Endothelial cell of umbilical vein (primary cell): ENCODE measurements around the gene AGFG1. TPM values are rescaled to one million over a fixed set of nuclear protein-coding genes. Genes with fewer than 3 reads are reported as not detected.

Experiments used
- BruUV-seq: library from RNA; stranded (reverse); fragments of 400-500 nt; replicated peaks from 2 replicates; lab custom pipeline; 2021; lab: Mats Ljungman, UMichigan
- CTCF ChIA-PET: fragments of 300-600, 350-600 bp; sonication (Branson Sonifier 250); formaldehyde crosslinking; loops from one replicate; lab custom pipeline; 2021; ENCODE audit warnings: antibody characterized with exemption, inconsistent platforms; lab: Charles Lee
- POLR2A ChIA-PET: fragments of 300-600, 350-600 bp; sonication (Branson Sonifier 250); formaldehyde crosslinking; loops from one replicate; lab custom pipeline; 2021; ENCODE audit warnings: antibody characterized with exemption, inconsistent platforms; lab: Charles Lee
- DNase-seq: peaks from one replicate; pipeline ENCODE4 v3.0.0-alpha.2; 2011; ENCODE audit warnings: low read depth, low spot score
- FAIRE-seq: peaks from 2 replicates; lab custom pipeline; 2011; peaks lifted over from hg19 to GRCh38; lab: Jason Lieb, UNC
- H2AFZ ChIP-seq: 2 replicates; pipeline ENCODE4 v1.6.0; 2012; ENCODE audit warnings: low read depth, low read length, control low read depth, inconsistent platforms
- H3K27ac ChIP-seq: 2 replicates; pipeline ENCODE4 v1.5.1; 2011; ENCODE audit warnings: low read depth, mild to moderate bottlenecking, control low read depth, low read length, moderate library complexity; ENCODE audit not compliant: insufficient read depth
- H3K27me3 ChIP-seq, 2 experiments: 2 replicates each; pipeline versions ENCODE4 v1.6.0 to v1.6.1; 2011; ENCODE audit warnings: low read length in 2 of 2, mixed read lengths in 1 of 2; ENCODE audit not compliant: control insufficient read depth in 2 of 2, insufficient read depth in 2 of 2
- H3K36me3 ChIP-seq, 2 experiments: 2 replicates in 1 of 2; 3 replicates in 1 of 2; pipeline ENCODE4 v1.5.1; 2011; ENCODE audit warnings: low read length in 2 of 2, mild to moderate bottlenecking in 1 of 2, moderate library complexity in 1 of 2; ENCODE audit not compliant: control insufficient read depth in 2 of 2, insufficient read depth in 2 of 2; ENCODE audit errors: extremely low read depth in 1 of 2
- H3K4me1 ChIP-seq: 3 replicates; pipeline ENCODE4 v1.5.1; 2011; ENCODE audit warnings: mild to moderate bottlenecking, low read length; ENCODE audit not compliant: control insufficient read depth, insufficient read depth; ENCODE audit errors: extremely low read depth
- H3K4me2 ChIP-seq: 2 replicates; pipeline ENCODE4 v1.6.1; 2011; ENCODE audit warnings: low read length, control low read depth, mixed read lengths; ENCODE audit not compliant: insufficient read depth
- H3K4me3 ChIP-seq, 3 experiments: fragments of 200-600 bp in 1 of 3; sonication (generic), shearing (Covaris generic) in 1 of 3; replicated peaks in 1 of 3; 2 replicates each; pipeline ENCODE4 v1.5.1; 2011 to 2016; ENCODE audit warnings: control low read depth in 3 of 3, low read length in 3 of 3, mild to moderate bottlenecking in 2 of 3, inconsistent platforms in 1 of 3, low read depth in 1 of 3, moderate library complexity in 1 of 3; ENCODE audit not compliant: insufficient read depth in 1 of 3
- H3K79me2 ChIP-seq: 2 replicates; pipeline ENCODE4 v1.6.0; 2012; ENCODE audit warnings: low read length, inconsistent platforms; ENCODE audit not compliant: control insufficient read depth, insufficient read depth
- H3K9ac ChIP-seq: replicated peaks from 2 replicates; pipeline ENCODE3; 2011; ENCODE audit warnings: low read length, control low read depth; ENCODE audit not compliant: insufficient read depth; ENCODE audit errors: extremely low read depth
- H3K9me1 ChIP-seq: replicated peaks from 3 replicates; pipeline ENCODE4 v1.6.0; 2011; ENCODE audit warnings: mild to moderate bottlenecking, low read length; ENCODE audit not compliant: control insufficient read depth, insufficient read depth; ENCODE audit errors: extremely low read depth
- H3K9me3 ChIP-seq: replicated peaks from 2 replicates; pipeline ENCODE4 v1.5.1; 2012; ENCODE audit warnings: low read length, inconsistent platforms; ENCODE audit not compliant: control insufficient read depth, insufficient read depth
- H4K20me1 ChIP-seq: replicated peaks from 2 replicates; pipeline ENCODE3; 2011; ENCODE audit warnings: mild to moderate bottlenecking, low read length; ENCODE audit not compliant: control insufficient read depth, insufficient read depth; ENCODE audit errors: extremely low read depth
- EZH2 ChIP-seq: IDR thresholded peaks from 2 replicates; pipeline ENCODE4 v1.6.1; 2012; ENCODE audit warnings: borderline replicate concordance, low read depth, mild to moderate bottlenecking, moderate library complexity, low read length, inconsistent platforms; ENCODE audit not compliant: severe bottlenecking
- FOS ChIP-seq: IDR thresholded peaks from 2 replicates; pipeline ENCODE4 v1.6.1; 2011; ENCODE audit warnings: mild to moderate bottlenecking, low read length, moderate library complexity, borderline replicate concordance; ENCODE audit not compliant: insufficient read depth
- GATA2 ChIP-seq: IDR thresholded peaks from 2 replicates; pipeline ENCODE4 v1.7.0; 2011; ENCODE audit warnings: low read depth, mild to moderate bottlenecking, moderate library complexity, mixed read lengths, low read length; ENCODE audit not compliant: insufficient read length, insufficient read depth
- JUN ChIP-seq: IDR thresholded peaks from 2 replicates; pipeline ENCODE4 v1.6.1; 2011; ENCODE audit warnings: borderline replicate concordance, low read depth; ENCODE audit not compliant: insufficient read length, insufficient read depth
- MAX ChIP-seq: IDR thresholded peaks from 2 replicates; pipeline ENCODE4 v1.6.1; 2011; ENCODE audit not compliant: insufficient read depth, insufficient read length
- MYC ChIP-seq: IDR thresholded peaks from one replicate; pipeline ENCODE4 v1.6.1; 2011; ENCODE audit warnings: mild to moderate bottlenecking, low read depth, low read length
- POLR2A ChIP-seq: IDR thresholded peaks from 2 replicates; pipeline ENCODE4 v1.6.1; 2012; ENCODE audit warnings: low read depth, mild to moderate bottlenecking, control low read depth, low read length
- POLR2AphosphoS5 ChIP-seq: IDR thresholded peaks from 2 replicates; pipeline ENCODE4 v1.6.1; 2012; ENCODE audit warnings: low read depth, mild to moderate bottlenecking, control low read depth, low read length, moderate library complexity; ENCODE audit not compliant: insufficient read depth
- dilution Hi-C: fragments of 300-500 bp; cut with MboI; formaldehyde crosslinking; loops from one replicate; pipeline ENCODE4 v1.15.0; 2019; ENCODE audit warnings: low sequenced_read_pairs; ENCODE audit not compliant: extremely low pct_ligation_motif_present
- intact Hi-C: fragments of 100-400 bp; cut with micrococcal nuclease; formaldehyde crosslinking; loops from one replicate; pipeline ENCODE4 v1.10.0; 2022
- polyA plus RNA-seq, 4 experiments: library from polyadenylated mRNA; depleted of rRNA in 3 of 4; stranded (reverse) in 3 of 4; unstranded in 1 of 4; fragments of >200 nt; gene quantifications; 2 replicates each; pipeline versions ENCODE4 v1.2.1 to v1.2.3, GENCODE V29; 2011 to 2012; ENCODE audit warnings: missing spikeins in 1 of 4
- total RNA-seq: library from RNA; stranded (reverse); gene quantifications from 2 replicates; pipeline ENCODE4 v1.2.3, GENCODE V29; 2021
- TF ChIP-seq, protein P1 (sequence below), 2 donors: IDR thresholded peaks; 1 replicate in 1 of 2; 2 replicates in 1 of 2; pipeline ENCODE4 v1.5.1; 2011; ENCODE audit warnings: low read length in 2 of 2, mild to moderate bottlenecking in 2 of 2, moderate library complexity in 2 of 2, control low read depth in 1 of 2, inconsistent platforms in 1 of 2, low read depth in 1 of 2; ENCODE audit not compliant: insufficient read depth in 1 of 2; ENCODE audit errors: extremely low read depth in 1 of 2

The AGFG1 gene
- total and polyA plus RNA-seq, 2 donors (not counting 3 experiments of a cell fraction or from before 2014, with no cell fraction given), result 87.9 to 106 TPM

GRCh38 chr2:227551836-227552235 lies 79.9 kb downstream of the AGFG1 start:
- Histone ChIP-seq H3K27me3 (no peaks in the 10 kb centered on the region), H3K4me1 (no peaks in the 10 kb centered on the region), H3K27ac (no peak overlapping the region), H3K9ac (no peak overlapping the region), H2AFZ (no peak overlapping the region), H3K9me1 (no peaks in the 10 kb centered on the region), H3K4me3 (no peak overlapping the region), H3K36me3 (peaks cover 7 to 11% of the 10 kb centered on the region in 2 experiments), H3K79me2 (no peaks in the 10 kb centered on the region), H4K20me1 (no peaks in the 10 kb centered on the region), H3K4me2 (no peak overlapping the region), H3K9me3 (no peaks in the 10 kb centered on the region)
- POLR2A ChIA-PET, result no interaction called here
- CTCF ChIA-PET, result interaction anchor here (1.2 to 1.4 kb wide), 2 partner anchors 9 to 66 kb away, joined by 3 read pairs; no protein-coding TSS in a partner anchor
- no peak for TF ChIP-seq MAX
- TF ChIP-seq JUN, result no peak
- TF ChIP-seq EZH2, result no peak
- TF ChIP-seq FOS, result no peak
- TF ChIP-seq, protein P1, sequence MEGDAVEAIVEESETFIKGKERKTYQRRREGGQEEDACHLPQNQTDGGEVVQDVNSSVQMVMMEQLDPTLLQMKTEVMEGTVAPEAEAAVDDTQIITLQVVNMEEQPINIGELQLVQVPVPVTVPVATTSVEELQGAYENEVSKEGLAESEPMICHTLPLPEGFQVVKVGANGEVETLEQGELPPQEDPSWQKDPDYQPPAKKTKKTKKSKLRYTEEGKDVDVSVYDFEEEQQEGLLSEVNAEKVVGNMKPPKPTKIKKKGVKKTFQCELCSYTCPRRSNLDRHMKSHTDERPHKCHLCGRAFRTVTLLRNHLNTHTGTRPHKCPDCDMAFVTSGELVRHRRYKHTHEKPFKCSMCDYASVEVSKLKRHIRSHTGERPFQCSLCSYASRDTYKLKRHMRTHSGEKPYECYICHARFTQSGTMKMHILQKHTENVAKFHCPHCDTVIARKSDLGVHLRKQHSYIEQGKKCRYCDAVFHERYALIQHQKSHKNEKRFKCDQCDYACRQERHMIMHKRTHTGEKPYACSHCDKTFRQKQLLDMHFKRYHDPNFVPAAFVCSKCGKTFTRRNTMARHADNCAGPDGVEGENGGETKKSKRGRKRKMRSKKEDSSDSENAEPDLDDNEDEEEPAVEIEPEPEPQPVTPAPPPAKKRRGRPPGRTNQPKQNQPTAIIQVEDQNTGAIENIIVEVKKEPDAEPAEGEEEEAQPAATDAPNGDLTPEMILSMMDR (IDR thresholded peaks at IDR 0.05; ENCODE audit: extremely low read depth in 1 of 2, insufficient read depth in 1 of 2, low read depth in 1 of 2, low read length in 2 of 2), result no peak
- TF ChIP-seq GATA2, result no peak
- no peak for TF ChIP-seq POLR2A
- TF ChIP-seq MYC, result no peak
- TF ChIP-seq POLR2AphosphoS5, result no peak
- BruUV-seq, result no TSS peak
- no peak for DNase-seq
- intact Hi-C loops, result loop anchor here (2.0 to 5.0 kb wide), 2 partner anchors 80 to 145 kb away; partner anchors contain the start of gene AGFG1
- FAIRE-seq, result no peak
- dilution Hi-C loops, result no loop called here
